Measurements from ENCODE around the gene MACROD1. TPM values are rescaled to one million over a fixed set of nuclear protein-coding genes. Genes with fewer than 3 reads are reported as not detected.

The MACROD1 gene
- total and polyA plus RNA-seq, 12 donors = 77.6 to 497 (median 115) TPM

DNA sequence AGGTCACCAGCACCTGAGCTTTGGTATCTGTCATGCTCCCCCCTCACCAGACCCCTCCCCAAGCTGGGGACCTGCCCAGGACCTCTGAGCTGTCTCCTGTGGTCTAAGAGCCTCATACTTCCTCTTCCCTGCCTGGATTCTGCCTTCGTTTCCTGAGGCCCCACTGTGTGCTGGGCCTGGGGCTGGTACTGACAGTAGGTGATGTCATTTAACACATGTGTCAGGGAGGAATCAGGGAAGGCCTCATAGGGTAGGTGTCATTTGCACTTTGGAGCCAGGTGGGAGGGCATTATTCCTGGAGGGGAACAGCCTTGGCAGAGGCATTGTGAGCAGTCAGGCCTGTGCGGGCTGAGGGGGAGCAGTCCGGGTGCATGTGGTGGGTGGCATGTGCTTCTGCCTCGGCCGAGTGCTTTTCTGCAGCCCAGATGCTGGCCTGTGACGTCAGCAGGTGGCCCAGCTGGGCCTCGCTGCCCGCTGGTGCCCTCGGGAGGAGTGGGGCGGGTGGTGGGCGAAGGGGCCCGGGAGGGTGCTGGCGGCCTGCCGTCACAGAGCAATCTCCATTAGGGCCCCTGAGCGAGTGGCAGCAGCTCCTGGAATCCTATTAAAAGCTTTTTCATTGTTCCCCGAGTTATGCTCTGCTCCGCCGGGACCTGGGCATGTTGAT lies 121.1 kb downstream of the MACROD1 start:
- no peaks in the 10 kb centered on the region for H3K9me3 ChIP-seq
- ATAC-seq (no peak), DNase-seq (no peak)
- intact Hi-C loops (cut with DNase I) = no loop called here
- no peaks in the 10 kb centered on the region for H3K36me3 ChIP-seq
- no peaks in the 10 kb centered on the region for H3K27me3 ChIP-seq
- no peak overlapping the region for H3K27ac ChIP-seq
- H3K4me3 ChIP-seq = no peak overlapping the region
- WGBS, 2 donors = 78 to 80% methylated on average over 18 of the region's 18 CpGs
- peaks cover 0 to 7% (median 0%) of the 10 kb centered on the region in 9 donors for H3K4me1 ChIP-seq
- no peak for TF ChIP-seq CTCF (IDR thresholded peaks at IDR 0.05)

GRCh38 chr11:64043545-64043944 lies 122.4 kb downstream of the MACROD1 start:
- DNase-seq (no peak), ATAC-seq (no peak)
- Histone ChIP-seq H3K27me3 (no peaks in the 10 kb centered on the region), H3K4me3 (no peak overlapping the region), H3K4me1 (peaks cover 0 to 7% (median 0%) of the 10 kb centered on the region in 9 donors), H3K36me3 (no peaks in the 10 kb centered on the region), H3K9me3 (no peaks in the 10 kb centered on the region), H3K27ac (no peak overlapping the region)
- TF ChIP-seq CTCF (IDR thresholded peaks at IDR 0.05) = no peak
- WGBS, 2 donors = 88 to 91% methylated on average over 5 of the region's 5 CpGs
- intact Hi-C loops (cut with DNase I) = no loop called here

DNA sequence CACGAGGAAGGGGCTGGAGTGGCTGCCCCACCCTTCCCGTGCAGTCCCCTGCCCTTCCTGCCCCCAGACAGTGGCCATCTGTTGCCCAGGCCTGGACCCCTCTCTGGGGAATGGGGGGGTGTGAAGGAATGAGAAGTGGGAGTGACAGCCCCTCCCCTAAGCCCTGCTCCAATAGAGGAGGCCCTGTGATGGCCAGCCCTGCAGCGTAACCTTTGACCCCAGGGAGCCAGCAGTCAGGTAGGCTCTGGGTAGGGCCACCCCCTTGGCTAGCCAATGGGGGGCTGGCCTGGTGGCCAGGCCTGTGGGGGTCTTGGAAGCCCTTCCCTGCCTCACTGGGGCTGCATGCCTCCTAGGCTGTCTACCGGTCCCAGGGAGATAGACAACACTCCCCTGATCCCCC lies 123.6 kb downstream of the MACROD1 start:
- Histone ChIP-seq H3K9me3 (no peaks in the 10 kb centered on the region), H3K27me3 (peaks cover 0 to 11% (median 2%) of the 10 kb centered on the region in 7 donors), H3K4me1 (peaks cover 0 to 2% (median 0%) of the 10 kb centered on the region in 9 donors), H3K36me3 (no peaks in the 10 kb centered on the region), H3K4me3 (no peak overlapping the region), H3K27ac (no peak overlapping the region)
- no peak for TF ChIP-seq CTCF (IDR thresholded peaks at IDR 0.05)
- ATAC-seq (no peak), DNase-seq (no peak)
- WGBS, 2 donors = 79 to 85% methylated on average over 4 of the region's 4 CpGs
- intact Hi-C loops (cut with DNase I) = no loop called here

GRCh38 chr11:64041846-64042245 lies 124.1 kb downstream of the MACROD1 start:
- WGBS, 2 donors = 90 to 96% methylated on average over 9 of the region's 9 CpGs
- no peaks in the 10 kb centered on the region for H3K9me3 ChIP-seq
- DNase-seq = no peak
- no peak overlapping the region for H3K27ac ChIP-seq
- no peaks in the 10 kb centered on the region for H3K36me3 ChIP-seq
- no peak overlapping the region for H3K4me3 ChIP-seq
- ATAC-seq = peak in 1 of 8 donors; percentile 23
- intact Hi-C loops (cut with DNase I) = no loop called here
- H3K4me1 ChIP-seq = peaks cover under 1 to 6% (median 3%) of the 10 kb centered on the region in 9 donors
- H3K27me3 ChIP-seq = peaks cover 0 to 16% (median 5%) of the 10 kb centered on the region in 7 donors
- no peak for TF ChIP-seq CTCF (IDR thresholded peaks at IDR 0.05)
